GM18870 (cell line): ENCODE measurements around the gene NDRG2.
A peak's percentile ranks its signal among the peaks of the same experiment; 100 is the strongest.

ENCODE experiments used
- ATAC-seq: cut with Tn5 transposase; IDR thresholded peaks from one replicate; pipeline ENCODE4 v1.9.1; 2021; ENCODE audit warnings: moderate library complexity; ENCODE audit not compliant: unreplicated experiment

The NDRG2 gene

GRCh38 chr14:20973501-20973900 is 51.4 kb downstream of the NDRG2 start:
- no peak for ATAC-seq

- ATAC-seq, result no peak
Observed at GRCh38 chr14:20971705-20972021, 53.2 kb downstream of the NDRG2 start.

- peak; percentile 78 for ATAC-seq
Observed at GRCh38 chr14:20970983-20971704, 53.7 kb downstream of the NDRG2 start.

GRCh38 chr14:20970647-20970982 is 54.2 kb downstream of the NDRG2 start:
- ATAC-seq, result peak; percentile 7

- no peak for ATAC-seq
Observed at GRCh38 chr14:20969336-20969735, 55.5 kb downstream of the NDRG2 start.
